GM12878 (cell line): Measurements from ENCODE around the gene CPNE9. TPM values are rescaled to one million over a fixed set of nuclear protein-coding genes. Genes with fewer than 3 reads are reported as not detected.

Source experiments
- ASH2L ChIP-seq: fragments of 300-600, 200-600 bp; sonication (generic); IDR thresholded peaks from 2 replicates; pipeline ENCODE4 v1.6.1; 2017; ENCODE audit warnings: low read depth, mild to moderate bottlenecking, borderline replicate concordance
- CBX5 ChIP-seq: sonication (generic); IDR thresholded peaks from 2 replicates; pipeline ENCODE4 v1.6.1; 2016; ENCODE audit warnings: low read depth, moderate library complexity, mild to moderate bottlenecking, inconsistent platforms
- CEBPB ChIP-seq, 2 experiments: fragments of 150-350 bp in 1 of 2; IDR thresholded peaks; 2 replicates each; pipeline ENCODE4 v1.6.1; 2012 to 2014; ENCODE audit warnings: low read depth in 2 of 2, low read length in 2 of 2, borderline replicate concordance in 1 of 2, inconsistent platforms in 1 of 2
- CHD2 ChIP-seq: IDR thresholded peaks from 2 replicates; pipeline ENCODE4 v1.6.1; 2011; ENCODE audit warnings: low read depth, low read length, improper control_type of control experiment, borderline replicate concordance
- DPF2 ChIP-seq: fragments of 450-650 bp; IDR thresholded peaks from 2 replicates; pipeline ENCODE4 v1.6.1; 2017; ENCODE audit warnings: mild to moderate bottlenecking
- EED ChIP-seq: sonication (generic); IDR thresholded peaks from 2 replicates; pipeline ENCODE4 v1.6.1; 2016; ENCODE audit warnings: antibody characterized with exemption, low read depth
- ESRRA ChIP-seq: IDR thresholded peaks from 2 replicates; pipeline ENCODE4 v1.6.1; 2012; ENCODE audit warnings: mild to moderate bottlenecking, low read length, improper control_type of control experiment
- JUND ChIP-seq: IDR thresholded peaks from 2 replicates; pipeline ENCODE4 v1.6.1; 2012; ENCODE audit warnings: low read depth, mild to moderate bottlenecking, low read length, improper control_type of control experiment, moderate library complexity
- LARP7 ChIP-seq: fragments of 450-650 bp; IDR thresholded peaks from 2 replicates; pipeline ENCODE4 v1.6.1; 2017; ENCODE audit warnings: mild to moderate bottlenecking
- MTA2 ChIP-seq: fragments of 450-650 bp; IDR thresholded peaks from 2 replicates; pipeline ENCODE4 v1.6.1; 2016; ENCODE audit warnings: low read depth, mild to moderate bottlenecking, moderate library complexity
- MTA3 ChIP-seq: IDR thresholded peaks from 2 replicates; pipeline ENCODE4 v1.6.1; 2012; ENCODE audit warnings: low read length, inconsistent platforms, borderline replicate concordance
- NR2F1 ChIP-seq: fragments of 450-650 bp; conservative IDR thresholded peaks from 2 replicates; pipeline ENCODE4 v1.6.1; 2017; ENCODE audit warnings: mild to moderate bottlenecking
- PAX8 ChIP-seq: fragments of 450-650 bp; IDR thresholded peaks from 2 replicates; pipeline ENCODE4 v1.6.1; 2017; ENCODE audit warnings: mild to moderate bottlenecking, moderate library complexity
- POLR2A ChIP-seq: IDR thresholded peaks from 2 replicates; pipeline ENCODE4 v1.6.1; 2011; ENCODE audit warnings: low read depth, mild to moderate bottlenecking, low read length
- RAD21 ChIP-seq: IDR thresholded peaks from 2 replicates; pipeline ENCODE4 v1.6.1; 2011; ENCODE audit warnings: mild to moderate bottlenecking, low read depth, low read length, moderate library complexity; ENCODE audit not compliant: insufficient read depth
- SIN3A ChIP-seq: IDR thresholded peaks from 2 replicates; pipeline ENCODE4 v1.6.1; 2012; ENCODE audit warnings: low read depth, low read length, improper control_type of control experiment
- STAT1 ChIP-seq: fragments of 450-650 bp; conservative IDR thresholded peaks from 2 replicates; pipeline ENCODE4 v1.6.1; 2014; ENCODE audit warnings: antibody characterized with exemption, mild to moderate bottlenecking
- TAF1 ChIP-seq: IDR thresholded peaks from 2 replicates; pipeline ENCODE4 v1.6.1; 2011; ENCODE audit warnings: mild to moderate bottlenecking, low read depth, low read length, borderline replicate concordance
- TBL1XR1 ChIP-seq: IDR thresholded peaks from 2 replicates; pipeline ENCODE4 v1.6.1; 2012; ENCODE audit warnings: low read depth, low read length, improper control_type of control experiment
- ZBED1 ChIP-seq: IDR thresholded peaks from 2 replicates; pipeline ENCODE4 v1.6.1; 2016; ENCODE audit warnings: borderline replicate concordance
- ZNF207 ChIP-seq: fragments of 450-650 bp; IDR thresholded peaks from 2 replicates; pipeline ENCODE4 v1.6.1; 2014; ENCODE audit warnings: antibody characterized with exemption, mild to moderate bottlenecking, borderline replicate concordance
- ZNF24 ChIP-seq: fragments of 450-650 bp; IDR thresholded peaks from 2 replicates; pipeline ENCODE4 v1.6.1; 2017; ENCODE audit warnings: antibody characterized with exemption, mild to moderate bottlenecking
- ZNF384 ChIP-seq: IDR thresholded peaks from 2 replicates; pipeline ENCODE4 v1.6.1; 2012; ENCODE audit warnings: low read depth, mild to moderate bottlenecking, low read length, improper control_type of control experiment, borderline replicate concordance
- polyA plus RNA-seq, 11 experiments: library from polyadenylated mRNA; depleted of rRNA in 4 of 11; unstranded in 6 of 11; stranded (reverse) in 5 of 11; fragments of >200 nt; fragmentation: Nextera tagmentation in 4 of 11; fragmentation: Illumina TruSeq in 1 of 11; extraction: Ambion mirVana in 4 of 11; extraction: Trizol in 1 of 11; gene quantifications; 1 replicate in 1 of 11; 2 replicates in 10 of 11; pipeline versions ENCODE4 v1.2.1 to v1.2.3, GENCODE V29; 2011 to 2016; ENCODE audit warnings: inconsistent platforms in 2 of 11, missing spikeins in 2 of 11, low read depth in 1 of 11
- total RNA-seq, 4 experiments: library from RNA; depleted of rRNA in 3 of 4; stranded (reverse); fragments of >200 nt in 3 of 4; fragmentation: Illumina TruSeq in 1 of 4; extraction: Trizol in 1 of 4; gene quantifications; 2 replicates each; pipeline versions ENCODE4 v1.2.1 to v1.2.3, GENCODE V29; 2013 to 2021
- TF ChIP-seq, protein P1 (sequence below): fragments of 450-650 bp; IDR thresholded peaks from 2 replicates; pipeline ENCODE4 v1.6.1; 2017; ENCODE audit warnings: low read depth, mild to moderate bottlenecking, moderate library complexity
- TF ChIP-seq, protein P2 (sequence below): IDR thresholded peaks from 2 replicates; pipeline ENCODE4 v1.6.1; 2011; ENCODE audit warnings: borderline replicate concordance, low read depth, mild to moderate bottlenecking, moderate library complexity, mixed read lengths, low read length; ENCODE audit not compliant: insufficient read depth; ENCODE audit errors: extremely low read length
- TF ChIP-seq, protein P3 (sequence below): IDR thresholded peaks from 2 replicates; pipeline ENCODE4 v1.6.1; 2012; ENCODE audit warnings: low read depth, low read length, improper control_type of control experiment
- TF ChIP-seq, protein P4 (sequence below): fragments of 450-650 bp; conservative IDR thresholded peaks from 2 replicates; pipeline ENCODE4 v1.6.1; 2017; ENCODE audit warnings: mild to moderate bottlenecking, moderate library complexity

CPNE9 gene
- total and polyA plus RNA-seq, 10 of the 15 experiments (the other 5 are each of a cell fraction or from before 2014, with no cell fraction given) = 0.02 to 0.12 (median 0.05) TPM; not detected in 7

DNA sequence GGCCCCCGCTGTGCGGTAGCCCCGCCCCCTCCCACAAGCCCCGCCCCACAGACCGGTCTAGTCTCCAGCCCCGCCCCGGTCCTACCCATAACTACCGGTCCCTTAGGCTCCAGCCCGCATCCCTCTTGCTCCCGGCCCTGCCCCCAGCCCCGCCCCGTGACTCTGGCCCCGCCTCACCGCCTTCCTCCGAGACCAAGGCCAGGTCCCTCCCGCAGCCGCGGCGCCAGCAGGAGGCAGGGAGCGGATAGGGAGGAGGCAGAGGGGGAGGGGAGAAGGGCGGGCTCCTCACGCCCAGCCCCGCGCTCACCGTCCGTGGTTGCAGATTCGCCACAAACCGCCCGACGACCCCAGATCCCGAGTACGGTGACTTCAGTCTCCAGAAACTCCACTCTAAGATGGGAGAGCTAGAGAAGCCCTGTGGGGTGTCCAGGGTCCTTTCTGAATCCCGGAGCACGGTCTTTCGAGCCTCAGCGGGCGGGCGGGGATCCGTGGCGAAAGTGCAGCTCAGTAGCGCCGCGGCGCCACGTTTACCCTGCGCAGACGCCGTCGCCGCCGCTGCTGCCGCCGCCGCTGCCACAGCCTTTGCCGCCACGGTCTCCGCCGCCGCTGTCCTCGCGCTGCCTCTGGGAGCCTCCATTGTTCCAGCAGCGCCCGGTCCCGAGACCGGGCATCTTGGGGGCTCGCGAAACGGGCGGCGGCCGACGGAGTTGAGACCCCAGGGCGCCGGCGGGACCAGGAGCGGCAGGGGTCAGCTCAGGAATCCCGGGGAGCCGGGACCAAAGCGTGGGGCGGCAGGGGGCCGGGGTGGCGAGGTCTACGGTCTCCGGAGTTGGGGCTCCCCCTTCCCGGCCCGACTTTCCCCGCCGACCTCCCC lies 27.8 kb downstream of the CPNE9 start, which contains the start of gene BRPF1 (continued):
- TF ChIP-seq RAD21 (no peak), ZNF384 (no peak), ESRRA (no peak), MTA3 (no peak), TAF1 (peak; percentile 68; the same call in 1 of the 2 replicates), JUND (no peak), DPF2 (peak; percentile 76), PAX8 (no peak), ASH2L (no peak; the same call in 1 of the 2 replicates), ZNF207 (peak; percentile 99), MTA2 (peak; percentile 28; the same call in 1 of the 2 replicates), TBL1XR1 (peak; percentile 35; the same call in 1 of the 2 replicates), EED (peak; percentile 71; the same call in 1 of the 2 replicates), NR2F1 (peak; percentile 66), POLR2A (peak; percentile 92), SIN3A (peak; percentile 77), CBX5 (no peak; the same call in 1 of the 2 replicates), CHD2 (peak; percentile 91), ZBED1 (no peak), CEBPB (IDR thresholded peaks at IDR 0.05; ENCODE audit: borderline replicate concordance in 1 of 2, low read depth in 2 of 2, low read length in 2 of 2) (no peak), ZNF24 (no peak), LARP7 (peak; percentile 100), STAT1 (peak; percentile 78; the same call in 1 of the 2 replicates)
- TF ChIP-seq, protein P1, sequence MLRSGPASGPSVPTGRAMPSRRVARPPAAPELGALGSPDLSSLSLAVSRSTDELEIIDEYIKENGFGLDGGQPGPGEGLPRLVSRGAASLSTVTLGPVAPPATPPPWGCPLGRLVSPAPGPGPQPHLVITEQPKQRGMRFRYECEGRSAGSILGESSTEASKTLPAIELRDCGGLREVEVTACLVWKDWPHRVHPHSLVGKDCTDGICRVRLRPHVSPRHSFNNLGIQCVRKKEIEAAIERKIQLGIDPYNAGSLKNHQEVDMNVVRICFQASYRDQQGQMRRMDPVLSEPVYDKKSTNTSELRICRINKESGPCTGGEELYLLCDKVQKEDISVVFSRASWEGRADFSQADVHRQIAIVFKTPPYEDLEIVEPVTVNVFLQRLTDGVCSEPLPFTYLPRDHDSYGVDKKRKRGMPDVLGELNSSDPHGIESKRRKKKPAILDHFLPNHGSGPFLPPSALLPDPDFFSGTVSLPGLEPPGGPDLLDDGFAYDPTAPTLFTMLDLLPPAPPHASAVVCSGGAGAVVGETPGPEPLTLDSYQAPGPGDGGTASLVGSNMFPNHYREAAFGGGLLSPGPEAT = peak; percentile 97
- TF ChIP-seq, protein P2, sequence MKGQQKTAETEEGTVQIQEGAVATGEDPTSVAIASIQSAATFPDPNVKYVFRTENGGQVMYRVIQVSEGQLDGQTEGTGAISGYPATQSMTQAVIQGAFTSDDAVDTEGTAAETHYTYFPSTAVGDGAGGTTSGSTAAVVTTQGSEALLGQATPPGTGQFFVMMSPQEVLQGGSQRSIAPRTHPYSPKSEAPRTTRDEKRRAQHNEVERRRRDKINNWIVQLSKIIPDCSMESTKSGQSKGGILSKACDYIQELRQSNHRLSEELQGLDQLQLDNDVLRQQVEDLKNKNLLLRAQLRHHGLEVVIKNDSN = no peak
- TF ChIP-seq, protein P3, sequence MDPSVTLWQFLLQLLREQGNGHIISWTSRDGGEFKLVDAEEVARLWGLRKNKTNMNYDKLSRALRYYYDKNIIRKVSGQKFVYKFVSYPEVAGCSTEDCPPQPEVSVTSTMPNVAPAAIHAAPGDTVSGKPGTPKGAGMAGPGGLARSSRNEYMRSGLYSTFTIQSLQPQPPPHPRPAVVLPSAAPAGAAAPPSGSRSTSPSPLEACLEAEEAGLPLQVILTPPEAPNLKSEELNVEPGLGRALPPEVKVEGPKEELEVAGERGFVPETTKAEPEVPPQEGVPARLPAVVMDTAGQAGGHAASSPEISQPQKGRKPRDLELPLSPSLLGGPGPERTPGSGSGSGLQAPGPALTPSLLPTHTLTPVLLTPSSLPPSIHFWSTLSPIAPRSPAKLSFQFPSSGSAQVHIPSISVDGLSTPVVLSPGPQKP = no peak
- TF ChIP-seq, protein P4, sequence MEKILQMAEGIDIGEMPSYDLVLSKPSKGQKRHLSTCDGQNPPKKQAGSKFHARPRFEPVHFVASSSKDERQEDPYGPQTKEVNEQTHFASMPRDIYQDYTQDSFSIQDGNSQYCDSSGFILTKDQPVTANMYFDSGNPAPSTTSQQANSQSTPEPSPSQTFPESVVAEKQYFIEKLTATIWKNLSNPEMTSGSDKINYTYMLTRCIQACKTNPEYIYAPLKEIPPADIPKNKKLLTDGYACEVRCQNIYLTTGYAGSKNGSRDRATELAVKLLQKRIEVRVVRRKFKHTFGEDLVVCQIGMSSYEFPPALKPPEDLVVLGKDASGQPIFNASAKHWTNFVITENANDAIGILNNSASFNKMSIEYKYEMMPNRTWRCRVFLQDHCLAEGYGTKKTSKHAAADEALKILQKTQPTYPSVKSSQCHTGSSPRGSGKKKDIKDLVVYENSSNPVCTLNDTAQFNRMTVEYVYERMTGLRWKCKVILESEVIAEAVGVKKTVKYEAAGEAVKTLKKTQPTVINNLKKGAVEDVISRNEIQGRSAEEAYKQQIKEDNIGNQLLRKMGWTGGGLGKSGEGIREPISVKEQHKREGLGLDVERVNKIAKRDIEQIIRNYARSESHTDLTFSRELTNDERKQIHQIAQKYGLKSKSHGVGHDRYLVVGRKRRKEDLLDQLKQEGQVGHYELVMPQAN = no peak; the same call in none of the 2 replicates
